Psoas muscle (tissue), 8 donors: ENCODE results near the gene POLR1D. TPM values are rescaled to one million over a fixed set of nuclear protein-coding genes. Genes with fewer than 3 reads are reported as not detected.
A peak's percentile ranks its signal among the peaks of the same experiment; 100 is the strongest.

Experiments used
- ATAC-seq, 4 donors: fragments of 200-7000 bp; cut with Tn5 transposase; one replicate each; pipeline ENCODE4 v1.9.1; 2020; ENCODE audit warnings: moderate library complexity in 3 of 4, mild to moderate bottlenecking in 2 of 4
- DNase-seq, 2 donors: peaks; one replicate each; pipeline ENCODE4 v3.0.0-alpha.2; 2020
- H3K27ac ChIP-seq: fragments of 200-600 bp; one replicate; pipeline ENCODE4 v1.8.0; 2022
- H3K27me3 ChIP-seq, 3 donors: fragments of 200-600 bp in 1 of 3; one replicate each; pipeline versions ENCODE4 v1.6.1 to v1.8.0; 2013 to 2022; ENCODE audit warnings: low read length in 2 of 3, mild to moderate bottlenecking in 2 of 3, moderate library complexity in 1 of 3; ENCODE audit not compliant: insufficient read depth in 3 of 3
- H3K36me3 ChIP-seq, 2 donors: fragments of 200-600 bp in 1 of 2; one replicate each; pipeline versions ENCODE4 v1.6.1 to v1.8.0; 2013 to 2022; ENCODE audit warnings: low read depth in 1 of 2, mild to moderate bottlenecking in 1 of 2, moderate library complexity in 1 of 2; ENCODE audit not compliant: insufficient read depth in 1 of 2
- H3K4me1 ChIP-seq: fragments of 200-600 bp; one replicate; pipeline ENCODE4 v1.8.0; 2022
- H3K4me3 ChIP-seq: fragments of 200-600 bp; one replicate; pipeline ENCODE4 v1.8.0; 2022; ENCODE audit warnings: mild to moderate bottlenecking
- H3K9me3 ChIP-seq: fragments of 200-600 bp; one replicate; pipeline ENCODE4 v1.8.0; 2022
- CTCF ChIP-seq: fragments of 200-600 bp; IDR thresholded peaks from one replicate; pipeline ENCODE4 v1.8.0; 2022; ENCODE audit warnings: antibody characterized with exemption
- WGBS, 3 donors: extraction: QIAGEN DNeasy Blood & Tissue Kit; methylation state at CpG; one replicate each; pipeline versions ENCODE4 v1.1.6 to v1.1.7; 2013; 5-methylcytosine and 5-hydroxymethylcytosine counted together
- intact Hi-C, 2 donors: fragments of 100-400 bp; cut with DNase I; formaldehyde crosslinking; loops; one replicate each; pipeline versions ENCODE4 v1.11.0 to v1.14.2; 2022
- polyA plus RNA-seq, 3 donors: library from polyadenylated mRNA; stranded (reverse); fragments of 200-250 nt; gene quantifications; one replicate each; pipeline ENCODE4 v1.2.3, GENCODE V29; 2013
- total RNA-seq, 4 donors: library from RNA; stranded (reverse); fragmentation: NEBNext Ultra II Directional in 2 of 4; extraction: Animal tissue kit (Norgen Biotek cat#: 25700) in 2 of 4; gene quantifications; one replicate each; pipeline versions ENCODE4 v1.2.1 to v1.2.4, GENCODE V29; 2021 to 2023
- donor health status: healthy with polysubstance abuse.
- donor health status: DM: no; HTN: no; CAD: no; lungs with moderate emphysema.
- donor health status: Bipolar disorder and iron deficiency.
- donor health status: healthy.
- donor health status: DM: yes; HTN: yes; CAD: no.
- donor health status: DM: no; HTN: no; CAD: no.
- donor health status: DM: no; HTN: no; CAD: no.
- donor health status: DM: yes; HTN: yes; CAD: no.

Gene POLR1D
- total and polyA plus RNA-seq, 7 donors = 92.5 to 205 (median 113) TPM

GRCh38 chr13:27665333-27665732, 43.6 kb downstream of the POLR1D start:
- Histone ChIP-seq H3K27ac (no peak overlapping the region), H3K9me3 (no peaks in the 10 kb centered on the region), H3K36me3 (peaks cover 2 to 14% of the 10 kb centered on the region in 2 donors), H3K27me3 (no peaks in the 10 kb centered on the region), H3K4me1 (peaks cover 10% of the 10 kb centered on the region), H3K4me3 (no peak overlapping the region)
- peak; percentile 24 for TF ChIP-seq CTCF
- intact Hi-C loops = loop anchor here in 1 of 2 donors (5.0 kb wide), 1 partner anchor 43 kb away; the partner anchor contains the start of genes LNX2 and POLR1D
- ATAC-seq = no peak
- no peak for DNase-seq
- WGBS, 3 donors = 26 to 38% (median 29%) methylated on average over 3 of the region's 3 CpGs

GRCh38 chr13:27665761-27666160, 44.1 kb downstream of the POLR1D start:
- no peak overlapping the region for H3K4me3 ChIP-seq
- WGBS, 3 donors = 90 to 97% (median 91%) methylated on average over 19 of the region's 19 CpGs
- peaks cover 2 to 14% of the 10 kb centered on the region in 2 donors for H3K36me3 ChIP-seq
- TF ChIP-seq CTCF = no peak
- no peak overlapping the region for H3K27ac ChIP-seq
- intact Hi-C loops = loop anchor here in 1 of 2 donors (5.0 kb wide), 1 partner anchor 43 kb away; the partner anchor contains the start of genes LNX2 and POLR1D
- H3K9me3 ChIP-seq = no peaks in the 10 kb centered on the region
- H3K27me3 ChIP-seq = no peaks in the 10 kb centered on the region
- ATAC-seq (no peak), DNase-seq (no peak)
- H3K4me1 ChIP-seq = peaks cover 10% of the 10 kb centered on the region

GRCh38 chr13:27666951-27667350, 45.3 kb downstream of the POLR1D start:
- no peak overlapping the region for H3K4me3 ChIP-seq
- ATAC-seq (no peak), DNase-seq (no peak)
- H3K9me3 ChIP-seq = no peaks in the 10 kb centered on the region
- no peak for TF ChIP-seq CTCF
- no peak overlapping the region for H3K27ac ChIP-seq
- intact Hi-C loops = loop anchor here in 1 of 2 donors (5.0 kb wide), 1 partner anchor 45 kb away; the partner anchor contains the start of genes LNX2 and POLR1D
- WGBS, 3 donors = 67 to 87% (median 83%) methylated on average over 3 of the region's 3 CpGs
- H3K27me3 ChIP-seq = no peaks in the 10 kb centered on the region
- H3K36me3 ChIP-seq = peaks cover 2 to 14% of the 10 kb centered on the region in 2 donors
- H3K4me1 ChIP-seq = peaks cover 10% of the 10 kb centered on the region

- H3K27ac ChIP-seq = peak overlapping the region; percentile 65
Measured at GRCh38 chr13:27667946-27668345, 46.3 kb downstream of the POLR1D start.

More at GRCh38 chr13:27667946-27668345, 46.3 kb downstream of the POLR1D start:
- Histone ChIP-seq H3K4me3 (no peak overlapping the region), H3K4me1 (peaks cover 10% of the 10 kb centered on the region), H3K27me3 (no peaks in the 10 kb centered on the region), H3K9me3 (no peaks in the 10 kb centered on the region), H3K36me3 (peaks cover 2 to 14% of the 10 kb centered on the region in 2 donors)
- TF ChIP-seq CTCF = no peak
- intact Hi-C loops = loop anchor here in 1 of 2 donors (5.0 kb wide), 1 partner anchor 46 kb away; the partner anchor contains the start of genes LNX2 and POLR1D
- 14 to 36% (median 30%) methylated on average over 2 of the region's 2 CpGs for WGBS, 3 donors
- ATAC-seq = peak; percentile 90 to 94 (median 92)
- DNase-seq = peak in 1 of 2 donors; percentile 52
